CD4-positive, alpha-beta T cell treated with Interferon gamma for 1 hour (primary cell): ENCODE data around the gene RHOXF1.
"Not testable (repeated sequence)": the region's sequence is repeated elsewhere in the genome, so short reads cannot be mapped to it uniquely, and the experiment has no call there.

Source experiments
- DNase-seq: peaks from one replicate; pipeline ENCODE4 v3.0.0-alpha.2; 2020

Gene RHOXF1

DNA sequence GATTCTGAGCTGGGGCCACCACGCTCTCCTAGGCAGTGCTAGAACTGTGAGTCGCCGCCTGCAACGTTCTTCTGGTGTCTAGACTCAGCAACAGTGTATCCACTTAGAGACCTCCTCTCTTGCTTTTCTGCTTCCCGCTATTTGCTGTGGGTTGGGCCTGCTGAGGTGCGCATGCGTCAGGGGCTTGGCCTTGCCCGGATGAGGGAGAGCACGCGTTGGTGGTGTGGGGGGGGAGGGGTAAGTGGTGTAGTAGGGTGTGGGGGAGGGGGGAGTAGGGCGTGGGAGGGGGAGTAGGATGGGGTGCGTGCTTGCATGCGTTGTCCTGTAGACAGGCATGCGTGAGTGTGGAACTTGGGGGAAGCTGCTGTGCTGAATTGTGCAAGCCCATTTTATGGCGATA is 38.1 kb downstream of the RHOXF1 start, which contains the start of gene RHOXF2B:
TSS of gene RHOXF2B (minus strand) at position 101 of the 400 bp plus-strand sequence. CDS start 138 bp downstream, outside the sequence.
- DNase-seq: not testable (repeated sequence)

GRCh38 chrX:120066169-120066568 is 49.5 kb downstream of the RHOXF1 start:
- DNase-seq: not testable (repeated sequence)
